PC-3 (cell line): ENCODE data around the gene INTS6L.

Experiments
- CTCF ChIP-seq: fragments of 300-600 bp; sonication (generic); conservative IDR thresholded peaks from 2 replicates; pipeline ENCODE4 v1.5.1; 2017; ENCODE audit warnings: antibody characterized with exemption, low read depth, mild to moderate bottlenecking, low read length
- EZH2phosphoT487 ChIP-seq: fragments of 300-600 bp; sonication (generic); IDR thresholded peaks from 2 replicates; pipeline ENCODE4 v1.6.1; 2018; ENCODE audit warnings: mild to moderate bottlenecking, antibody characterized with exemption, low read length, borderline replicate concordance

- TF ChIP-seq CTCF = no peak
- TF ChIP-seq EZH2phosphoT487 = no peak
These were observed 4.1 kb upstream of the INTS6L start for GRCh38 chrX:135516376-135516775.
